ENCODE results near the gene SLC26A8.

Gene SLC26A8

DNA sequence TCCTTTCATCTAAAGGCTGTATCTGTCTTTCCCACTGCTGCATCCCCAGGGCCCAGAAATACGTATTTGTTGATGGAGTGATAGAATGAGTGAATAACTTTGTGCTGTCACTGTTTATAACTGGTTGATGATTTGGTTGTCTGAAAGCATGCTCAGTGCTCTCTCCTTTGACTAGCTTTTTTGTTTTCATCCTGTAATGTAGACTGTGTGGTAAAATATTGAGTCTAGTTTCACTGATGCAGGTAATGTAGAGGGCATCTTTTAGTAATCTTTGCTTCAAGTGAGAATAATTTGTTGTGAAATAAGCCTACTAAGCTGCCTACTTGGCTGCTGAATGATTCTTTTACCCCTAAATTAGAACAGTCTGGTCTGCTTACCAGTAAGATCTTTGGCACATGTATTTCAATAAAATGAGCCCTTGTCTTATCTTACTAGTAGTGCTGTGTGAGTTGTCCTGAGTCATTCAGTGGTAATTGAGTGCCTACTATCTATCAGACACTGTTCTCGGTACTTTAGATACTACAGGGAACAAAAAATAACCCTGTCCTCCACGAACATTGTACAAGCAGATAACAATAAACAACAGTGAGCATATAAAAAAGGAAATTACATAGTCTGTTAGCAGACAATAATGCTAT lies 43.1 kb upstream of the SLC26A8 start:
- H3K27ac ChIP-seq (ENCODE audit: low read depth, low read length): peak overlapping the region; percentile 78
- no peak overlapping the region for H3K4me3 ChIP-seq (ENCODE audit: low read depth in 1 of 5, low read length in 5 of 5)
- no peaks in the 10 kb centered on the region for H3K9me3 ChIP-seq (ENCODE audit: control insufficient read depth in 5 of 5, low read length in 5 of 5)
- peaks cover 0 to 4% (median 0%) of the 10 kb centered on the region in 5 donors for H3K36me3 ChIP-seq (ENCODE audit: control insufficient read depth in 5 of 5, insufficient read depth in 5 of 5, low read length in 5 of 5)
- H3K27me3 ChIP-seq (ENCODE audit: control insufficient read depth in 5 of 5, insufficient read depth in 4 of 5, low read length in 5 of 5): no peaks in the 10 kb centered on the region
- peak overlapping the region in 2 of 5 donors; percentile 29 to 53 for H3K9ac ChIP-seq (ENCODE audit: low read length in 5 of 5)
- peaks cover 6 to 44% (median 32%) of the 10 kb centered on the region in 5 donors for H3K4me1 ChIP-seq (ENCODE audit: control insufficient read depth in 5 of 5, insufficient read depth in 5 of 5, low read length in 5 of 5)

DNA sequence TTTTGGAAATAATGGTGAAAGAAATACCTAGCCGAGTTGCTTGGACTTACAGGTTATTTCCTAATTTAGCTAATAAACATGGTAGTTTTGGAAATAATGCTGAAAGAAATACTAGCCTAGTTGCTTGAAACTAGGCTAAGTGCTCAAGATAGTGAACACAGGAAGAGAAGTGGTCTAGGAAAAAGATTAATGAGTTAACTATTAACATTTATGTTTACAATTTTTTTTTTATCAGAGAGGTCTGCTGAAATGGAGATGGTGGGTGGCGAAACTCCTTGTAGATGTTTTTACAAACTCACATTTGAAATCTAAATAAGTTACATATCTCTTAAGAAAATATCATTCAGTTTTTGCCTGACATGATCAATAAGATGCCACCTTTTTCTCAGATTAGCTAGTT lies 42.4 kb upstream of the SLC26A8 start:
- Histone ChIP-seq H3K9ac (ENCODE audit: low read length in 5 of 5) (peak overlapping the region in 2 of 5 donors; percentile 5 to 53), H3K9me3 (ENCODE audit: control insufficient read depth in 5 of 5, low read length in 5 of 5) (no peaks in the 10 kb centered on the region), H3K4me3 (ENCODE audit: low read depth in 1 of 5, low read length in 5 of 5) (no peak overlapping the region), H3K27me3 (ENCODE audit: control insufficient read depth in 5 of 5, insufficient read depth in 4 of 5, low read length in 5 of 5) (no peaks in the 10 kb centered on the region), H3K36me3 (ENCODE audit: control insufficient read depth in 5 of 5, insufficient read depth in 5 of 5, low read length in 5 of 5) (peaks cover 0 to 4% (median 0%) of the 10 kb centered on the region in 5 donors), H3K27ac (ENCODE audit: low read depth, low read length) (peak overlapping the region; percentile 78), H3K4me1 (ENCODE audit: control insufficient read depth in 5 of 5, insufficient read depth in 5 of 5, low read length in 5 of 5) (peaks cover 6 to 44% (median 32%) of the 10 kb centered on the region in 5 donors)

DNA sequence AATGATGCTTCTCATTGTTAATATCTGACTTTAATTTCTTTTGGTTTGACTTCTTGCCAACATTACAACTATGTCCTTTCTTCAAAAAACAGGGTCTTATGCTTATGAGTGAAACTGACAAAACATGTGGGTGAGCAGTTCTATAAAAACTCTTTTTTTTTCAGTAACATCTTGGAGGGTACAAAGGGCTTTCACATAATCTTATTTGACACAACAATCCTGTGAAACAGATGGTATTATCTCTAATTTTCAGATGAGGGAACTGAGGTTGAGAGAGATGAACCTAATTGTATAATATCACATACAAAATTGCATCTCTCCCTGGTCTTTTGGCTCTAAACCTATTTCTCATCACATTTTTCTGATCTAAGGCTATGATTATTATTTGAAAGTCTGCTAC lies 41.5 kb upstream of the SLC26A8 start:
- Histone ChIP-seq H3K9me3 (ENCODE audit: control insufficient read depth in 5 of 5, low read length in 5 of 5) (no peaks in the 10 kb centered on the region), H3K4me1 (ENCODE audit: control insufficient read depth in 5 of 5, insufficient read depth in 5 of 5, low read length in 5 of 5) (peaks cover 6 to 44% (median 32%) of the 10 kb centered on the region in 5 donors), H3K27me3 (ENCODE audit: control insufficient read depth in 5 of 5, insufficient read depth in 4 of 5, low read length in 5 of 5) (no peaks in the 10 kb centered on the region), H3K4me3 (ENCODE audit: low read depth in 1 of 5, low read length in 5 of 5) (no peak overlapping the region), H3K36me3 (ENCODE audit: control insufficient read depth in 5 of 5, insufficient read depth in 5 of 5, low read length in 5 of 5) (peaks cover 0 to 4% (median 0%) of the 10 kb centered on the region in 5 donors), H3K9ac (ENCODE audit: low read length in 5 of 5) (peak overlapping the region in 1 of 5 donors; percentile 37), H3K27ac (ENCODE audit: low read depth, low read length) (peak overlapping the region; percentile 78)

DNA sequence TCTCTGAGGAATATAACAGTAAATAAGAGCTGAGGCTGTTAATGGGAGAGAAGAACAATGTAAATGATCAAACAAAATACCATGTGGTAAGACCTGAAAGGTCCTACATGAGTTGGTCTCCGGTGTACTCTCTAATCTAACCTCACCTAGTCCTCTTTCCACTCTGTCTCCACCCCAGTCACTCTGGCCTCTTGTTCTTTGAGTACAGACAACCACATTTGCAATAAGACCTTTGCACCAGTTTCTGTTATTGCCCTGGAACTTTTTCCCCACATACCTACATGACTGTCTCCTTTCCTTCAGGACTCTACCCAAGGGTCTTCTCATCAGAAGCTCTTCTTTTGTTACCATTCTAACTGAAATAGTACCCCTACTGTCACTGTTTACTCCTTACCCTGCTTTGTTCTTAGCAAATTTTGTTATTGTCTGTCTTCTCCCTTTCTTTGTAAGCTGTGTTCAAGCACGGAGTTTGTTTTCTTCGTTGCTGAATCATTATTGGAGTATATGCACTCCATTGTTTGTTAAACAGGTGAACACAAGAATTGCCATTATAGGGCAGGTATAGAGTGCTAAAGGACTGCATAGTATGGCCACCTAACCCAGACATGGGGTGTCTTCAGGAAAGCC lies 40.4 kb upstream of the SLC26A8 start:
- Histone ChIP-seq H3K36me3 (ENCODE audit: control insufficient read depth in 5 of 5, insufficient read depth in 5 of 5, low read length in 5 of 5) (peaks cover 7 to 10% (median 9%) of the 10 kb centered on the region in 5 donors), H3K27me3 (ENCODE audit: control insufficient read depth in 5 of 5, insufficient read depth in 4 of 5, low read length in 5 of 5) (no peaks in the 10 kb centered on the region), H3K9ac (ENCODE audit: low read length in 5 of 5) (peak overlapping the region in 2 of 5 donors; percentile 22 to 27), H3K9me3 (ENCODE audit: control insufficient read depth in 5 of 5, low read length in 5 of 5) (no peaks in the 10 kb centered on the region), H3K4me3 (ENCODE audit: low read depth in 1 of 5, low read length in 5 of 5) (peak overlapping the region in 1 of 5 donors; percentile 6), H3K27ac (ENCODE audit: low read depth, low read length) (peak overlapping the region; percentile 78), H3K4me1 (ENCODE audit: control insufficient read depth in 5 of 5, insufficient read depth in 5 of 5, low read length in 5 of 5) (peaks cover 6 to 44% (median 32%) of the 10 kb centered on the region in 5 donors)

DNA sequence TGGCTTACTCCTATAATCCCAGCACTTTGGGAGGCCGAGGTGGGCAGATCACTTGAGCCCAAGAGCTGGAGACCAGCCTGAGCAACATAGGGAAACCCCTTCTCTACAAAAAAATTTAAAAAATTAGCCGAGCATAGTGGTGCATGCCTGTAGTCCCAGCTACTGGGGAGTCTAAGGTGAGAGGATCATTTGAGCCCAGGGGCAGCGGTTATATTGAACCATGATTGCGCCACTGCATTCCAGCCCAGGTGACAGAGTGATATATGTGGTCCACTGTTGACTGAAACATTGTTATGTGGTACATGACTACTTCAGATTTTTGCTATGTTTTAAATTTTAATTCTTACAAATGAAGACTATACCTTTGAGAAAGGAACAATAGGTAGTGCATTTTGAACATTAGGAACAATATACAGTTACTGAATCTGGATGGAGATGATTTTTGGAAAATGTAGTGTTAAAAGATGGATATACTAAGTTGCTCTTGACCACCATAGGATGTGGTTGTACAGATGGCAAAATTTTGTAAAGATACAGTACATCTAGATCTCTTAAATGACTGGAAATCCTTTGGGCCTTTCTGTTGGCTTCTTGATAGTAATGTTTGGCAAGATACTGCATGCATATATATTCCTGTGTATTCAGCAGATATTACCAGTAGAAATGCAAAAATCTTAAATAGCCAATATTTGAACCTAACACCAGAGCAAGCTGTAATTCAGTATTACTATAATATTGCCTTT lies 39.0 kb upstream of the SLC26A8 start:
- H3K27ac ChIP-seq (ENCODE audit: low read depth, low read length): no peak overlapping the region
- H3K27me3 ChIP-seq (ENCODE audit: control insufficient read depth in 5 of 5, insufficient read depth in 4 of 5, low read length in 5 of 5): no peaks in the 10 kb centered on the region
- H3K36me3 ChIP-seq (ENCODE audit: control insufficient read depth in 5 of 5, insufficient read depth in 5 of 5, low read length in 5 of 5): peaks cover 12 to 18% (median 14%) of the 10 kb centered on the region in 5 donors
- H3K9ac ChIP-seq (ENCODE audit: low read length in 5 of 5): no peak overlapping the region
- H3K9me3 ChIP-seq (ENCODE audit: control insufficient read depth in 5 of 5, low read length in 5 of 5): no peaks in the 10 kb centered on the region
- H3K4me3 ChIP-seq (ENCODE audit: low read depth in 1 of 5, low read length in 5 of 5): no peak overlapping the region
- peaks cover 6 to 44% (median 32%) of the 10 kb centered on the region in 5 donors for H3K4me1 ChIP-seq (ENCODE audit: control insufficient read depth in 5 of 5, insufficient read depth in 5 of 5, low read length in 5 of 5)

DNA sequence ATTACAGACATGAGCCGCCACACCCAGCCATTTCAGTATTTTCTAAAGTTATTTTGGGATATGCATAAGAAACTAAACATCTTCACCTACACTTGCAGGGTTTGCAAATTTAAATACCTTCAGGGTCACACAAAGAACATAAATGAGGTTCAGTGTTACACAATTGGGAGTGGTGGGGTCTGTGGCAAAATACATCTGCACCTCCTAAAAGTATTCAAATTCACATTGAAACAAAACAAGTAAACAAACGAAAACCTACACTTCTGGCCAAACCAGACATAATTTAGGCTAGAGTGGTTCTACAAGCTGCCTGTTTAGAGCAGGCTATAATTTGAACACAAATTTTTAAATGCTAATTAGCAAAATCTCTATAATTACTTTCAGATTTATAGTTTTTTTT lies 37.8 kb upstream of the SLC26A8 start:
- Histone ChIP-seq H3K9me3 (ENCODE audit: control insufficient read depth in 5 of 5, low read length in 5 of 5) (no peaks in the 10 kb centered on the region), H3K9ac (ENCODE audit: low read length in 5 of 5) (no peak overlapping the region), H3K4me3 (ENCODE audit: low read depth in 1 of 5, low read length in 5 of 5) (no peak overlapping the region), H3K36me3 (ENCODE audit: control insufficient read depth in 5 of 5, insufficient read depth in 5 of 5, low read length in 5 of 5) (peaks cover 12 to 18% (median 14%) of the 10 kb centered on the region in 5 donors), H3K27ac (ENCODE audit: low read depth, low read length) (no peak overlapping the region), H3K4me1 (ENCODE audit: control insufficient read depth in 5 of 5, insufficient read depth in 5 of 5, low read length in 5 of 5) (peaks cover 6 to 34% (median 25%) of the 10 kb centered on the region in 5 donors), H3K27me3 (ENCODE audit: control insufficient read depth in 5 of 5, insufficient read depth in 4 of 5, low read length in 5 of 5) (no peaks in the 10 kb centered on the region)

DNA sequence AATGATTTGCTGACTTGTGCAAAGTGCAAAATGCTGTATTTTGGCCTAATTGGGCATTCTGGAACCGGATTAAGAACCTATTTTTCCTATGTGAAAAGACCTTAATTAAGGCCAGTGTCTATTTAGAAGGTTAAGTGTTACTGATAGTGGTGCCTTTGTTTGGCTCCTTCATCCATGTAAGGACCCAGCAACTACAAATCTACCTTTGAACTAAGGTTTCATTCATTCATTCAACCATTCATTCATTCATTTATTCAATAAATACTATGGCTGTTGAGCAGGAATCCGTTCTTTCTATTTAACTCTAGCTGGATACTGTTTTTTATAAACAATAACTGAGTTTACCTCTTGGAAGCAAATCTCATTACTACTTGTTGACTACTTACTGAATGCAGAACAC lies 36.8 kb upstream of the SLC26A8 start:
- H3K4me3 ChIP-seq (ENCODE audit: low read depth in 1 of 5, low read length in 5 of 5): no peak overlapping the region
- H3K27me3 ChIP-seq (ENCODE audit: control insufficient read depth in 5 of 5, insufficient read depth in 4 of 5, low read length in 5 of 5): no peaks in the 10 kb centered on the region
- peaks cover 6 to 30% (median 24%) of the 10 kb centered on the region in 5 donors for H3K4me1 ChIP-seq (ENCODE audit: control insufficient read depth in 5 of 5, insufficient read depth in 5 of 5, low read length in 5 of 5)
- H3K36me3 ChIP-seq (ENCODE audit: control insufficient read depth in 5 of 5, insufficient read depth in 5 of 5, low read length in 5 of 5): peaks cover 12 to 18% (median 14%) of the 10 kb centered on the region in 5 donors
- H3K9ac ChIP-seq (ENCODE audit: low read length in 5 of 5): no peak overlapping the region
- H3K27ac ChIP-seq (ENCODE audit: low read depth, low read length): no peak overlapping the region
- H3K9me3 ChIP-seq (ENCODE audit: control insufficient read depth in 5 of 5, low read length in 5 of 5): no peaks in the 10 kb centered on the region

DNA sequence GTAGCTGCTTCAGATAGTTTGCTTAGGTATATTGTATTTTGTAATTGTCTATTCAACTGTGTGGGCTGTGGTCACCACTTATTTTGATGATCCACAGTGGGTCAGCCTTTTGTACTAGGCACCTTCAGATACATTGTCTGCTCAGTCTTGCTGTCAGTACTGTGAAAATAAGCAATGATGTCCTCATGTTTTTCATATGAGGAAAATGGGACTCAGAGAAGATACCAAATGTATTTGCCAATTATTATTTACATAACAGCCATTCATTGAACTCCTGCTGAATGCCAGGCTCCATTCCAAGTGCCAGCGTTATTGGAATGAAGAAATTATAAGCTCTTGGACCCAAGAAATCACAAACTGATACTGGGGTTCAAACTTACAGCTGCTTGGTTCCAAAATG lies 31.7 kb upstream of the SLC26A8 start:
- Histone ChIP-seq H3K27ac (ENCODE audit: low read depth, low read length) (no peak overlapping the region), H3K9ac (ENCODE audit: low read length in 5 of 5) (no peak overlapping the region), H3K4me1 (ENCODE audit: control insufficient read depth in 5 of 5, insufficient read depth in 5 of 5, low read length in 5 of 5) (peaks cover 0 to 21% (median 15%) of the 10 kb centered on the region in 5 donors), H3K4me3 (ENCODE audit: low read depth in 1 of 5, low read length in 5 of 5) (no peak overlapping the region), H3K27me3 (ENCODE audit: control insufficient read depth in 5 of 5, insufficient read depth in 4 of 5, low read length in 5 of 5) (no peaks in the 10 kb centered on the region), H3K9me3 (ENCODE audit: control insufficient read depth in 5 of 5, low read length in 5 of 5) (no peaks in the 10 kb centered on the region), H3K36me3 (ENCODE audit: control insufficient read depth in 5 of 5, insufficient read depth in 5 of 5, low read length in 5 of 5) (peaks cover 12 to 21% (median 17%) of the 10 kb centered on the region in 5 donors)

DNA sequence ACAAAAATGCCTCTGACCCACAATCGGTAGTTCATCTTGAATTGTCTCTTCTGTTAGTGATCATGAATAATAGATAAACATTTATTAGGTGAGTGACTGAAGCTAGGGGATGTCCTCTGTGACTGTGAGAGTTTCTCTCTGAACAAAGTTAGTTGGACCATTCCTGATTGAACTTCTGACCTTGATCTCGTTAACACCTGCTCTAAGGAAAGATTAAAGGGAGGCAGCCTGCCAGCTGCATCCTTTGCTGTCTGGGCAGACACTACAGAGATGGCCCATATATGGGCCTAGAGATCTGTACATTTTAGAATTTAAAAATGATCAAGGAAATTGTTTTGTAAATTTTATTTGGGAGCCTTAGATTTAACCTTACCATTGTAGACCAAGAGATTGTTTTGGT lies 30.5 kb upstream of the SLC26A8 start:
- Histone ChIP-seq H3K4me3 (ENCODE audit: low read depth in 1 of 5, low read length in 5 of 5) (no peak overlapping the region), H3K27ac (ENCODE audit: low read depth, low read length) (no peak overlapping the region), H3K4me1 (ENCODE audit: control insufficient read depth in 5 of 5, insufficient read depth in 5 of 5, low read length in 5 of 5) (peaks cover 0 to 28% (median 24%) of the 10 kb centered on the region in 5 donors), H3K9me3 (ENCODE audit: control insufficient read depth in 5 of 5, low read length in 5 of 5) (no peaks in the 10 kb centered on the region), H3K27me3 (ENCODE audit: control insufficient read depth in 5 of 5, insufficient read depth in 4 of 5, low read length in 5 of 5) (no peaks in the 10 kb centered on the region), H3K36me3 (ENCODE audit: control insufficient read depth in 5 of 5, insufficient read depth in 5 of 5, low read length in 5 of 5) (peaks cover 5 to 15% (median 10%) of the 10 kb centered on the region in 5 donors), H3K9ac (ENCODE audit: low read length in 5 of 5) (peak overlapping the region in 1 of 5 donors; percentile 26)

DNA sequence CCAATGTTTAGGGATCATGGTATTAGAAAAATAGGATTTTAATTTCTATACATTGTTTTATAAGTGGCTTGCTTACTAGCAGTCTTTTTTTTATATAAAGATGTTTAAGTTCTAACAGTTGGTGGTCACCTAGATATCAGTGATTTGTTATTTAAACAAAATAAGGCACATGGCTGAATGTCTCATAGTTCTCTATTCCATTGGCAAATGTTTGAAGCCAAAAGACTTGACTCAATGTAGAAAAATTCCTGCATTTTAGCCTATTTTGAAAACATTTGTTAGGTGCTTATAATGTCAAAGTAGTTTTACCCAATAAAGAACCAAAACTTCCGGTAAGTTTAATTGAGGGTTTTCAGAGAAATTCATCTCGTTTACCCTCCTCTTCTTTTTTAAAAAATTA lies 30.0 kb upstream of the SLC26A8 start:
- H3K27ac ChIP-seq (ENCODE audit: low read depth, low read length): peak overlapping the region; percentile 11
- H3K4me1 ChIP-seq (ENCODE audit: control insufficient read depth in 5 of 5, insufficient read depth in 5 of 5, low read length in 5 of 5): peaks cover 0 to 28% (median 25%) of the 10 kb centered on the region in 5 donors
- H3K9ac ChIP-seq (ENCODE audit: low read length in 5 of 5): peak overlapping the region in 1 of 5 donors; percentile 26
- H3K36me3 ChIP-seq (ENCODE audit: control insufficient read depth in 5 of 5, insufficient read depth in 5 of 5, low read length in 5 of 5): peaks cover 0 to 10% (median 5%) of the 10 kb centered on the region in 5 donors
- no peak overlapping the region for H3K4me3 ChIP-seq (ENCODE audit: low read depth in 1 of 5, low read length in 5 of 5)
- H3K27me3 ChIP-seq (ENCODE audit: control insufficient read depth in 5 of 5, insufficient read depth in 4 of 5, low read length in 5 of 5): no peaks in the 10 kb centered on the region
- no peaks in the 10 kb centered on the region for H3K9me3 ChIP-seq (ENCODE audit: control insufficient read depth in 5 of 5, low read length in 5 of 5)

Data from subcutaneous abdominal adipose tissue (tissue), 5 donors.